Sigmoid colon (tissue), 4 donors: ENCODE data around the gene CRNKL1.

Experiments
- CTCF ChIP-seq, 4 experiments: fragments of 450-650 bp in 3 of 4; fragments of 200-600 bp in 1 of 4; IDR thresholded peaks; one replicate each; pipeline ENCODE4 v1.5.1; 2016 to 2019; ENCODE audit warnings: antibody characterized with exemption in 4 of 4, mild to moderate bottlenecking in 3 of 4, moderate library complexity in 2 of 4
- POLR2A ChIP-seq, 2 donors: fragments of 450-650 bp; IDR thresholded peaks; one replicate each; pipeline ENCODE4 v1.6.1; 2016; ENCODE audit warnings: antibody characterized with exemption in 2 of 2, mild to moderate bottlenecking in 2 of 2, moderate library complexity in 2 of 2
- POLR2AphosphoS5 ChIP-seq, 4 donors: sonication (generic); formaldehyde crosslinking; IDR thresholded peaks; one replicate each; pipeline ENCODE4 v1.6.1; 2017; ENCODE audit warnings: antibody characterized with exemption in 4 of 4

GRCh38 chr20:20060234-20060998 lies 8.2 kb upstream of the CRNKL1 start:
- TF ChIP-seq POLR2A (IDR thresholded peaks at IDR 0.05), result no peak
- no peak for TF ChIP-seq CTCF (IDR thresholded peaks at IDR 0.05)
- no peak for TF ChIP-seq POLR2AphosphoS5 (IDR thresholded peaks at IDR 0.05)
